ENCODE data around the gene HIPK2.

The HIPK2 gene

DNA sequence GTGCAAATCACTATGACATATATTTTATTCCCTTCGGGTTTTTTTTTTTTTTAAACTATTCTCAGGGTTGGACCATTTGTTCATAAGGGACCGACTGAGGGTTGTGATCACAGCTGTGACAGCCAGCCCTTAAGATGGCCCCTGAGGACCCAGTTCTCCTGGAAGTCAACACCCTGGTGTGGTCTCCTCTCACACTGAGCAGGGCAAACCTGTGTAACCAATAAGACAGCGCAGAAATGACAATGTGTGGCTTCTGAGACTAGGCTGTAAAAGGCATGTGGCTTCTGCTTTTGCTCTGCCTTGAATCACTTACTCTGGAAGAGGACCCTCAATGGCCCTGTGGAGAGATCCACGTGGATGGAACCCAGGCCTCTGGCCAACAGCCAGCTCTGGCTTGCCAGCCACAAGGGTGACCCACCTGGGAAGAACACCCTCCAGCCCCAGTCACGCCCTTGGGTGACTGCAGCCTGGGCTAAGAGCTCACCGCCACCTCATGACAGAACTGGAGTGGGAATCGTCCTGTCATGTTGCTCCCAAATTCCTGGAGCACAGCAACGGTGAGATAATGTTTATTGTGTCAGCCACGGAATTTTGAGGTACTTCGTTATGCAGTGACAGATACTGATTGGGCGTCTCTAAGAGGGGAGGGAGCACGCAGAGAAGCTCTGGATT, 127.2 kb downstream of the HIPK2 start:
- no peak overlapping the region for H3K4me3 ChIP-seq (ENCODE audit: low read depth, low read length)
- peak; percentile 37 for DNase-seq (ENCODE audit: low read depth)
- no peak for TF ChIP-seq MAX (IDR thresholded peaks at IDR 0.05; ENCODE audit: low read depth, low read length)
- no peak for TF ChIP-seq MYC (IDR thresholded peaks at IDR 0.05; ENCODE audit: low read depth, low read length)
- TF ChIP-seq POLR2A (IDR thresholded peaks at IDR 0.05; ENCODE audit: extremely low read depth, insufficient read length) = no peak
- TF ChIP-seq, protein P1, sequence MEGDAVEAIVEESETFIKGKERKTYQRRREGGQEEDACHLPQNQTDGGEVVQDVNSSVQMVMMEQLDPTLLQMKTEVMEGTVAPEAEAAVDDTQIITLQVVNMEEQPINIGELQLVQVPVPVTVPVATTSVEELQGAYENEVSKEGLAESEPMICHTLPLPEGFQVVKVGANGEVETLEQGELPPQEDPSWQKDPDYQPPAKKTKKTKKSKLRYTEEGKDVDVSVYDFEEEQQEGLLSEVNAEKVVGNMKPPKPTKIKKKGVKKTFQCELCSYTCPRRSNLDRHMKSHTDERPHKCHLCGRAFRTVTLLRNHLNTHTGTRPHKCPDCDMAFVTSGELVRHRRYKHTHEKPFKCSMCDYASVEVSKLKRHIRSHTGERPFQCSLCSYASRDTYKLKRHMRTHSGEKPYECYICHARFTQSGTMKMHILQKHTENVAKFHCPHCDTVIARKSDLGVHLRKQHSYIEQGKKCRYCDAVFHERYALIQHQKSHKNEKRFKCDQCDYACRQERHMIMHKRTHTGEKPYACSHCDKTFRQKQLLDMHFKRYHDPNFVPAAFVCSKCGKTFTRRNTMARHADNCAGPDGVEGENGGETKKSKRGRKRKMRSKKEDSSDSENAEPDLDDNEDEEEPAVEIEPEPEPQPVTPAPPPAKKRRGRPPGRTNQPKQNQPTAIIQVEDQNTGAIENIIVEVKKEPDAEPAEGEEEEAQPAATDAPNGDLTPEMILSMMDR (IDR thresholded peaks at IDR 0.05; ENCODE audit: low read depth, low read length) = no peak

DNA sequence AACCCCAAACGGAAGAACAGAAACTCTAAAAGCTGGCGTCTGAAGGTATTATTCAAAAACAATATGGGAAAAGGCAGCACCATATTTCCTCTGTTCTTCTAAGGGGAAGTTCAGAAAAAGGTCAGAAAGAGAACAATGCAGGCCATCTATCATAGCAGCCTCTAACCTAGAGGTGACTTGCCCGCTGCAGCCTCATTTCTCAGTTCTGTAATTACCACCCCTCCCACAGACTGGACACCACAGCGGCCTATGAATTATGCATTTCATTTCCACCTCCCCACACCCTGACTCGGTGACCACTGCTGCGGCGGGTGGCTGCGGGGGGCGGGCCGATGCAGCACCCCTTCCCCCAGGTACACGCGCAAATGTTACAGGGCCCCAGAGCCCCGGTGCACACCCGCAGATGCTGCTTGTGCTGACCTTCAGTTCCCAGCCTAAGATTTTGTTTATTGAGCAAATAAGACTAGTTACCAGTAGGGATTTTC, 128.8 kb downstream of the HIPK2 start:
- H3K4me3 ChIP-seq (ENCODE audit: low read depth, low read length) = no peak overlapping the region
- no peak for TF ChIP-seq MYC (IDR thresholded peaks at IDR 0.05; ENCODE audit: low read depth, low read length)
- TF ChIP-seq, protein P1 (IDR thresholded peaks at IDR 0.05; ENCODE audit: low read depth, low read length) = no peak
- no peak for TF ChIP-seq MAX (IDR thresholded peaks at IDR 0.05; ENCODE audit: low read depth, low read length)
- TF ChIP-seq POLR2A (IDR thresholded peaks at IDR 0.05; ENCODE audit: extremely low read depth, insufficient read length) = no peak
- peak; percentile 79 for DNase-seq (ENCODE audit: low read depth)

DNA sequence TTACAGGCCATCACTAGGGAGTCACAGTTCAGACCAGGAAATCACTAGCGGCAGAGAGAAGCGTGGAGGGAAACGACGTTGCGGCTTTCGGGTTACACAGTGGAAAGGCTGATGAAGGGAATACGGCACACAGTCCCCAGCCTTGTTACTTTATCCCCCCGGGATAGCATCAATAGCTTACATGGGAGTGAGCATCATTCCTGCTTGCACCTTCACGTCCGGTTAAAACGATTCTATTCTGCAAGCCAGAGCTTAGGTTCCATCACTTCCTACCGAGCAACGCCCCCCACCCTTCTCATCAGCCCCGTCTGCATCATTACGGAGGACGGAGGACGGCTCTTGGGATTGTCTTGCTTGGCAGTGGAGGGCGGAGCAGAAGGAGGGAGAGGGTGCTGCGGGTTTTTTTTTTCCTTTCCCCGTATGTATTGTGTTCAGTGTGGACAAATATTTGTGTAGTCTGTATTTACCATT, 129.4 kb downstream of the HIPK2 start:
- H3K4me3 ChIP-seq (ENCODE audit: low read depth, low read length) = no peak overlapping the region
- DNase-seq (ENCODE audit: low read depth) = no peak

DNA sequence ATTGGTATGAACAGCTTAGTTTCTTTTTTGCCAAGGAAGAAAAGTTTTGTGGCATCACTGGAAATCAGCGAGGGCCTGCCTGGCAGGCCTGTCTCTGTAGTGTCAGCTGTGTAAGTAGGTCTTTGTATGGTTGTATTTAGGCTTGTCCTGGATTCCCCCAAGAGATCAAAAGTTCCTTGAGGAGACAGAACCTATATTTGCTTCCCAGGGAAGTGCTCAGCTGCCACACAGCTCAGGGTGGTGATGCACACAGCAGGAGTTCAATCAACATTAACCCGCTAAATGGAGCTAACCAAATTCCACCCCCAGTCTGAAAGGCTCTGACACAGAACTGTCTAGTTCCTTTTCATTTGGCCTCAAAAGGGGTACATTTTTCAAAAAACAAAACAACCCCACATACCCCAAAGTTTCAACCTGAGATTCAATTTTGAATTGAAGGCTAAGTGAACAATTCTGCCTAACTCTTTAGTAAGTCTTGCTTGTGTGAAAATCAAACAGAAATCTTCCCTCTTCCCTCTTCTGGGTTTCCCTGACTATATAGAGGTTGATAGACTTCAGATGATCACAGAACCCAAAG, 129.9 kb downstream of the HIPK2 start:
- H3K4me3 ChIP-seq (ENCODE audit: low read depth, low read length) = no peak overlapping the region
- TF ChIP-seq, protein P1 (IDR thresholded peaks at IDR 0.05; ENCODE audit: low read depth, low read length) = no peak
- TF ChIP-seq MAX (IDR thresholded peaks at IDR 0.05; ENCODE audit: low read depth, low read length) (no peak), POLR2A (IDR thresholded peaks at IDR 0.05; ENCODE audit: extremely low read depth, insufficient read length) (no peak), MYC (IDR thresholded peaks at IDR 0.05; ENCODE audit: low read depth, low read length) (no peak)
- no peak for DNase-seq (ENCODE audit: low read depth)

More for the DNA sequence above, 129.4 kb downstream of the HIPK2 start:
- TF ChIP-seq MYC (IDR thresholded peaks at IDR 0.05; ENCODE audit: low read depth, low read length) (no peak), MAX (IDR thresholded peaks at IDR 0.05; ENCODE audit: low read depth, low read length) (no peak), POLR2A (IDR thresholded peaks at IDR 0.05; ENCODE audit: extremely low read depth, insufficient read length) (no peak)
- TF ChIP-seq, protein P1 (IDR thresholded peaks at IDR 0.05; ENCODE audit: low read depth, low read length) = no peak

DNA sequence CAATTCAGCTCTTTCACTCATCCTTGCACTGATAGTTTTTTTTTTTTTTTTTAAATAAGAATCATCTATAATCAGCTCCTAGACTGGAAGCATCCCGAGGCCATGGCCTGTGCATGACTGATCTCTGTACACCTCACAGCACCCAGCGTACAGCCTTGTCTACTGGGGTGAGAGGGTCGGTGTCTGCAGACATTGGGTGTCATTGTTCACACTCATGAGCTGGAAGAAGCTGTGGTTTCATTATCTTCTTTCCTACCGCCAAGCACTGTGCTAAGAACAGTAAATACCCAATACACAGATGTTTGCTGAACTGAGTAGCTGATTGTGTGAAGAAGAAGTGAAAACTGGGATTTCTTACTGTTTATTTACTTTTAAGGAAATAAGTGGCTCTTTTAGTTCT, 130.7 kb downstream of the HIPK2 start:
- no peak overlapping the region for H3K4me3 ChIP-seq (ENCODE audit: low read depth, low read length)
- TF ChIP-seq, protein P1 (IDR thresholded peaks at IDR 0.05; ENCODE audit: low read depth, low read length) = no peak
- TF ChIP-seq MYC (IDR thresholded peaks at IDR 0.05; ENCODE audit: low read depth, low read length) (no peak), MAX (IDR thresholded peaks at IDR 0.05; ENCODE audit: low read depth, low read length) (no peak)
- DNase-seq (ENCODE audit: low read depth) = no peak

All from NB4 (cell line).